HG03196 (cell line): ENCODE results near the gene IZUMO2.

Experiments
- ATAC-seq: cut with Tn5 transposase; IDR thresholded peaks from one replicate; pipeline ENCODE4 v1.9.1; 2021; ENCODE audit not compliant: unreplicated experiment

The IZUMO2 gene

DNA sequence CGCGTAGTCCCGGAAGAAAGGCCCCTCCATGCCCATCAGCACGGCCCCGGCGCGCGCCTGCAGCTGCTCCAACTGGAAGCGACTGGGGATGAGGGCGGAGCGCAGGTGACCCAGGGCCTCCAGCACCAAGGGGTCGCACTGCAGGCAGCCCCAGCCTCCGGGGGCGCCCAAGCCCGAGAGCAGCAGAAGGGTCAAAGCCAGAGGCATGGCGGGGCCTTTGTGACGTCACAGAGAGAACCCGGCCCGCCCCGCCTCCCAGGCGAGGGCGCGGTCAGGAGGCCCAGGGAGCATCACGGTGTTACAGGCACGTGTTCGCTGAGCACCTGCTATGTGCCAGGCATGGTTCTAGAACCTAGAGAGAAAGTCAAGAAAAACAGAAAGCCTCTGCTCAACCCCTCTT lies at the start of gene IZUMO2:
Gene IZUMO2 (minus strand): TSS at position 294 of the 400 bp plus-strand sequence. CDS start 87 bp downstream, at position 207.
- no peak for ATAC-seq

DNA sequence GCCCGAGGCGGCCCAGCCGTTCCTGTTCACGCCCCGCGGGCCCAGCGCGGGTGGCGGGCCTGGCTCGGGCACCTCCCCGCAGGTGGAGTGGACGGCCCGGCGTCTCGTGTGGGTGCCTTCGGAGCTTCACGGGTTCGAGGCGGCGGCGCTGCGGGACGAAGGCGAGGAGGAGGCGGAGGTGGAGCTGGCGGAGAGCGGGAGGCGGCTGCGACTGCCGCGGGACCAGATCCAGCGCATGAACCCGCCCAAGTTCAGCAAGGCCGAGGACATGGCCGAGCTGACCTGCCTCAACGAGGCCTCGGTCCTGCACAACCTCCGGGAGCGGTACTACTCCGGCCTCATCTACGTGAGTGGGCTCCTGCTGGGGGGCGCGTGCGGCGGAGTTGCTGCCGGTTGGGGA lies 47.3 kb upstream of the IZUMO2 start:
- no peak for ATAC-seq

DNA sequence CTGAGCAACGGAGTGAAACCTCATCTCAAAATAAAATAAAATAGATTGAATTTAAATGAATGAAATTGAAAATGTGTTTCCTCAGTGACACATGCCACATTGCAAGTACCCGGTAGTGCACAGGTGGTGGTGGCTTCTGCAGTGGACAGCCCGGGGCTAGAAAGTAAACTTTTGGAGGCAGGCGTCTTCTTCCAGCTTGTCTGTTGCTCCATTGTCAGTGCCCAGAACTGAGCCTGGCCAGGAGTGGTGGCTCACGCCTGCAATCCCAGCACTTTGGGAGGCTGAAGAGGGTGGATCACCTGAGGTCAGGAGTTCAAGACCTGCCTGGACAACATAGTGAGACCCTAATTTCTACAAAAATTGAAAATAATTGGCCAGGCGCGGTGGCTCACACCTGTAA lies 46.0 kb upstream of the IZUMO2 start:
- no peak for ATAC-seq

DNA sequence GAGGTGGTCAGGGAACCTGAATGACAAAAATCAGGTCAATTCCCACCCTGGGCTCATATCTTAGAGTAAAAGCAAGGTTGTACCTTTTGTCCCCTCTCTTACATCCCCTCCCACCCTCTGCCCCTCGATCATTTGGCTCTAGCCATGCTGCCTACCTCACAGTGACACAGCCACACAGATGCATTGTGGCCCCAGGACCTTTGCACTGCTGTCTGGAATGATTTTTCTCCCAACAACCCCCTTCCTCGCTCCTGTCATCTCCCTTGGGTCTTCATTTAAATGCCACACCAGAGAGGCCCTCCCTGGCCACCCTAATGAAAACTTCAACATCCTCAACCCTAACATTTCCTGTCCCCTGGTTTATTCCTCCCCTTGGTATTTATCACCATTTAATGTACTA lies 44.6 kb upstream of the IZUMO2 start:
- ATAC-seq: no peak

DNA sequence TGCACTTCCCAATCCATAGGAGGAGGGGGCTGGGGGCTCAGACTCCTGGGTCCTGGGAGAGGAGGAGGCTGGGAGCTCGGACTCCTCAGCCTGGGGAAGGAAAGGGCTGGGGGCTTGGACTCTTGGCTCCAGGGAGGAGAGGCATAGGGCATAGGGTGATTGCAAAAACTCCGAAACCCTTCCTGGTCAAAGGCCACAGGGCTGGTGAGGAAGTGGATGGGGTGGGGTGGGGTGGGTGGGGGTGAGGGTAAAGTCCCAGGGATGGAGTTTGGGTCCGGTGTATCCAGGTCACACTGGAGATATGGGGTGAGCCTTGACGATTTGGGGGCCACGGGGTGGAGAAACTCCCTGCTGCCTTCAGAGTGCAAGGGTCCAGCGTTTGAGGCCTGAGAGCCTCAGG lies 43.1 kb upstream of the IZUMO2 start:
- no peak for ATAC-seq

DNA sequence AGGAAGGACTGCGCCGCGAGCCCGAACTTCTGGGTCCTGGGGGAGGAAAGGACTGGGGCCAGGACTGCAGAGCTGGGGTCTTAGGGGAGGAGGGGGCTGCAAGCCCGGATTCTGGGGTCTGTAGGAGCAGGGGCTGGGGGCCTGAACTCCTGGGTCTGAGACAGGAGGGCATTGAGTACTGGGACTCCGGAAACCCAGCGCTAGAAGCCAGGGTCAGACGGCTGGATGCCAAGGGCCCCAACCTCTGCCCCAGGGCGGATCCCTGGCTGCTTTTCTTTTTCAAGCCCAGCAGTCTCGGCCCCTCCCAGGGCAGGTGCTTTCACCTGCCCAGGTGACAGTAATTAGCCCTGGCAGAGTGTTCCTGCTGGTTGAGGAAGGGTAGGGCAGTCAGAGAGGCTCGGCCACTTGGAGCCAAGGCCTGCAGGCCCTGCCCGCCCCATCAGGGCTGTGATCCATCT lies 42.6 kb upstream of the IZUMO2 start:
- no peak for ATAC-seq

DNA sequence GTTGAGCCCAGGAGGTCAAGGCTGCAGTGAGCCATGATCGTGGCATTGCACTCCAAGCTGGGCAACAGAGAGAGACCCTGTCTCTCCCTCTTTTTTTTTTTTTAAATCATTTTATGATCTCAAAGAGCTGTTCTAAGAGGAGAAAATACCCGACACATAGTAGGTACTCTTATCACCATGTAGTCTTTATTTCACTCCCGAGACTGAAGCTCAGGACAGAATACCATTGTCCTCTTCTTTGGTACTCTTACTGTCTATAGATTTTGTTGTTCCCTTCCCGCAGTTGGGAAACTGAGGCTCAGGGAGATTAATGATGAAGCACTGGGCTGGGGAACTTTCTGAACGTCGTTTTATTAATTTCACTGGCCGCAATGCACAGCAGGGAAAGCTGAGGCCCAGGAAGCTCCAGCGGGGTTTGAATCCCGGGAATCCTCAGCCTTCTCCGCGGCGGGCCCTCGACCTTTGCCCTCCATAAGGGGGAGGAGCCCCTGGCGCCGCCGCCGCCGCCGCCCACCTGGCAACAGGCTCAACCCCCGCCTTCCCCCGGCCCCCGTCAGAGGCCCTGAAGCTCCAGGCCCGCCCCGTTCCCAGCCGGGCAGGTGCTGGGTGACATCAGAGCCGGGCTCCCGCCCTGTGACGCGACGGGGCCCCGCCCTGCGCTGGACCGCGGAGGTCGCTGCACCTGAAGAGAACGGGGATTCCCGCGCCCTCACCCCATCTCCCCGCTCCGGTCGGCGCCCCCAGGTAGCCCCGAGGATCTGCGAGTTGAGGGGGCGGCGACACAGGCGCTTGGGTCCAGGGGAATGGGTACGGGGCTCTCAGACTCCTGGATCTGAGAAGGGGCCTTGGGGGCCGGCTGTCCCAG lies 42.0 kb upstream of the IZUMO2 start:
- ATAC-seq: no peak

DNA sequence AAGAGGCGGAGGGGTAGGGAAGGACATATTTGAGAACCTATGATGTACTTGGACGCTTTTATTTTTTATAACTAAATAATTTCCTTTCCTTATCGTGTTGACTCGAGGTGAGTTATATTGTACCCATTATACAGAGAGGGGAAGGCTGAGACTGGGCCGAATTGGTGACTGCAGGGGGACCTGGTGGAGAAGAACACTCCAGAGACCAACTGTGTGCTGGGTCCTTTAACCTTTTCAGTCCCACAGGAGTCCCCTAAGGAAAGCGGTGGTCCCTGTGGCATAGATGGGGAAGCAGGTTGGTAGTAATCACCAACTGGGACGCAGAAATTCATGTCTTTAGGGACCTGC lies 41.0 kb upstream of the IZUMO2 start:
- ATAC-seq: no peak

DNA sequence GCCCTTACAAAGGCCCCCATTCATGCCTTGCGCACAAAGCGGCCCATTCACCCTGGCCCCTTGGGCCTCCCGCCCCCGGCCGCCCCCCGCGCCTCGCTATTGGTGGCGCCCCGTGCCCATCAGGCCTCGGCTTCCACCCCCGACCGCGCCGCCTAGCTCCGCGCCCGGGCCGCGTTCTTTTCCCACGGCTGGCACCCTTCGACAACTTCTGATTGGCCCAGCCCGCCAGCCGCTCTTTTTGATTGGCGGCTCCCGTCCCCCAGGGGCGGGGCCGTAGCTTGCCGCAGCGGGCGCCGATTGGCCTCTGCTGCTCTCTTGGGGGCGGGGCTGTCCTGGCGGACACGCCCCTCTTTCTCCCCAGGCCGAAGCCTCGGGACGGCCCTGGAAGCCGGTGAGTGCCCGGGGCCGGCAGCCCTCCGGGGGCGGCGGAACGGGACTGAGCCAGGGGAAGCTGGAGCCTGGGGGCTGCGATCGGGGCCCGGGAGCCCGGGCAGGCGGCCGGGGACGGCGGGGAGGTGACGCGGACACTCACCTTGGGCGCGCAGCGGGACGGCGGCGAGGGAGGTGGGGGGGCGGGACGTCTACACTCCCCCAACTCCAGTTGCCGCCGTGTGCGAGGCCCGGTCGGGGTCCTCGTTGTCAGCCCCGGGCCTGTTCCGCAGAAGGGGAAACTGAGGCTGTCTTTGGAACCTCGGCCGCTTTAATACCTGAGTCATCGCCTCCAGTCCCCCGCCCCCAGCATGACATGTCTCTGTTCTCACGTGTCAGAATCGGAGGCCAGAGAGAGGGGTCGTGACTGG lies 40.4 kb upstream of the IZUMO2 start, which contains the start of gene MYH14:
Gene MYH14 (plus strand): TSS at position 342 of the 800 bp plus-strand sequence. CDS start 6,744 bp downstream, outside the sequence.
- no peak for ATAC-seq

DNA sequence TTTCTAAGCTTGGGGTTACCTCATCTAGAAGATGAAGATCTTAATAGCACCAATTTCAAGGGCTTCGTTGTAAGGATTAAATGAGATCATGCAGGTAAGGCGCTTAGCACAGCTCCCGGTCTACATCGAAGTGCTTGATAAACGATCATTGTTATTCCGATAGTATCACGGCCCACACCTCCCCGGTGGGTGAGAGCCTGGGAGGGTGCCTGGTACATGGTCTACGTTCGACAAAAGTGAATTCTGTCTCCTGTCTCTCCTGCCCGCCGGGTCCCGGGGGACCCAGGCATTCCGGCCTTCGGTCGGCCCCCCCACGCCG lies 39.8 kb upstream of the IZUMO2 start:
- ATAC-seq: no peak

DNA sequence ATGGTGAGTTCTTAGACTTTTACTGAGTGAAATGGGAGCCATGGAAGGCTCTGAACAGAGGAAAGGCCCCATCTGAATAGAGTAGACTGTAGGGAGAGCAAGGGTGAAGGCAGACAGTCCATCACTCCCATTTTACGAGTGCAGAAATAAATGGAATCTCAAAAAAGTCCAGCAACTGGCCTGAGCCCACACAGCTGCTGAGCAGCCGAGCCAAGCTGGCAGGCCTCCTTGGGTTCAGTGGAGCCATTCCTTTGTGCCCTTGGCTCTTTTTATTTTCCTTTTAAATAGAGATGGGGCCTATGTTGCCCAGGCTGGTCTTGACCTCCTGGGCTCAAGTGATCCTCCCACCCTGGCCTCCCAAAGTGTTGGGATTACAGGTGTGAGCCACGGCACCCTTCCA lies 39.3 kb upstream of the IZUMO2 start:
- no peak for ATAC-seq

DNA sequence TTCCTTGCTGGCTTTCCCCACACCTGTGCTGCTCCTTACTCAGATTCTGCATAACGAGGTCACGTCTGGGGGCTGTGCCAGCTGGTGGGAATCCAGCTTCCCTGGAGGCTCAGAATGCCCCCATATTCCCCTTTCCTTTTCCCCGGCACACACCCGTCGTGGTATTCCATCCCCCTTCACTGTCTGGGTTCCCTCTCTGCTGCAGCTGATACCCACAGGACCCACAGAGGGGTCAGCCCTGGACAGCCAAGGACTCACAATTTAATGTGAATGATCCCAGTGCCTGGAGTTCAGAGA lies 36.1 kb upstream of the IZUMO2 start:
- no peak for ATAC-seq

DNA sequence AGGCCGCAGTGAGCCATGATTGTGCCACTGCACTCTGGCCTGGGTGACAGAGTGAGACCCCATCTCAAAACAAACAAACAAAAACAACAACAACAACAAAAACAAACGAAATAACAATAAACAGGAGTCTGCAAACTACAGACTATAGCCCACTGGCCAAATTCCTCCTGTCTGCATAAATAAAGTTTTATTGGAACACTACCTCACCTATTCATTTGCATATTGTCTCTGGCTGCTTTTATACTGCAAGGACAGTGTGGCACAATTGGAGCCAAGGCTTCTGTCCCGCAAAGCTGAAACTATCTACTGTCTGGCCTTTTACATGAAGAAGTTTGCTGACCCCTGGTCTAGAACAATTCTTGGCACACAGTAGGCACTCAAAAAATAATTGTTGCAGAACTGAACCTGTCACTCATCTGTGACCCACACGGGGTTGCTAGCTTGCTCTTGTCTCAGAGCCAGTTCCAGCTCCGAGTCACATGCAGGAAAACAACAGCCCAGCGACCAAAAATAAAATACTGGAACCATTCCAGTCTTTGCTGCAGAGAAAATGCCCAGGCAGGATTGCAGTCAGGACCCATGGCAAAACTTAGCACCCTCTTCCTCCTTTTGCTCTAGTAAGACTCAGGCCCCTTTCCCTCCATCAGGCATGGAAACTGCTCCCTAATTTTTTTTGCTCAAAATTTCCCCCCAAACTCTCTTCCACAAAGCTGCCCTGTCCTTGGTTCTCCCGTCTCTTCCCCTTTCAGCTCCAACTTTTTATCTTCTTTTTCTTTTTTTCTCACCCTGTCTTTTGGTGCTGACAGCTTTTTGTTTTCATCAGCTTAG lies 35.6 kb upstream of the IZUMO2 start:
- no peak for ATAC-seq

DNA sequence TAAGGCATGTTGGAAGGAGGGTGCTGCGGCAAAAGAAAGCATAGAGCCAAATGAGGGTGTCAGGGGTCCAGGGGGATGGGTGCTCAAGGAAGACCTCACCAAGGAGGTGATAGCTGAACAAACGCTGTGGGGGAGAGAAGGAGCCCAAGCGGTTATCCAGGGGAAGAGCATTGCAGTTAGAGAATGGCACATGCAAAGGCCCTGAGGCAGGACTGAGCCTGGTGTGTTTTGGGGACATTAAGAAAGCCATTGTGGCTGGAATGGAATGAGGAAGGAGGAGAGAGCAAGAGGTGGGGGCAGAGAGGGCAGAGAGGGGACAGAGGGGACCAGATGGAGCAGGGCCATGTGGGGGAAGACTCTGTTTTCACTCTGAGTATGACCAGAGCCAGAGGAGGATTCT lies 34.3 kb upstream of the IZUMO2 start:
- ATAC-seq: no peak

DNA sequence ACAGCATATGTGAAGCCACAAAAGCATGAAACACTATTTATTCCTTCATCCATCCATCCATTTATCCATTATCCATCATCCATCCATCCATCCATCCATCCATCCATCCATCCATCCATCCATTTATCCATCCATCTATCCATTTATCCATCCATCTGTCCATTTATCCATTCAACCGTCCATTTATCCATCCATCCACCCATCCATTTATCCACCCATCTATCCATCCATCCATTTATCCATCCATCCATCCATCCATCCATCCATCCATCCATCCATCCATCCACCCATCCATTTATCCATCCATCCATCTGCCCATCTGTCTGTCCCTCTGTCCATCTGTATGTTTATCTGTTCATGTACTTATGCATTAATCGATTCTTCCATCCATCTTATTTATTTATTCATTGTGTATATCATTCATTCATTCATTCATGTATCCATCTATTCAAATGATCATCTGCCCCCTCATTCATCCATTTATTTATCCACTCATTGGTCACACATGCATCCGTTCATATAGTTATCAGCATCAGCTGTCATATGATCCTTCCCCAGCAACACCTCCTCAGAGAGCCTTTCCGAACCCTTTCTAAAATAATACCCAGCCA lies 33.3 kb upstream of the IZUMO2 start:
- no peak for ATAC-seq

DNA sequence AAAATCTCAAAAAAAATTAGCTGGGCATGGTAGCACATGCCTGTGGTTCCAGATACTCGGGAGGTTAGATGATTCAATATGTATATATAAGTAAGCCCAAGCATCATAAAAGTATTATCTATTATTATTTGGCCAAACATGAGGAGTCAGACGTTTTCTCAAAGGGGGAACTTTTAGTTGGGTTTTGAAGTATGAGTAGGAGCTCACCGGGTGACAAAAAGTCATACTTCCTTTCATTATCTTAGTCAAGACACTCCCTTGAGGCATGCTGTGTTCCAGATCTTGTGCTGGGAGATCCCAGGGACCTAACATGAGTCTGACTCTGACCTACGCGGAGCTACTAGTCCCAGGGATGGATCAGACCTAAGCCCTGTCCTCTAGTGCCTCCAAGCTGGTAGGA lies 32.1 kb upstream of the IZUMO2 start:
- ATAC-seq: no peak

DNA sequence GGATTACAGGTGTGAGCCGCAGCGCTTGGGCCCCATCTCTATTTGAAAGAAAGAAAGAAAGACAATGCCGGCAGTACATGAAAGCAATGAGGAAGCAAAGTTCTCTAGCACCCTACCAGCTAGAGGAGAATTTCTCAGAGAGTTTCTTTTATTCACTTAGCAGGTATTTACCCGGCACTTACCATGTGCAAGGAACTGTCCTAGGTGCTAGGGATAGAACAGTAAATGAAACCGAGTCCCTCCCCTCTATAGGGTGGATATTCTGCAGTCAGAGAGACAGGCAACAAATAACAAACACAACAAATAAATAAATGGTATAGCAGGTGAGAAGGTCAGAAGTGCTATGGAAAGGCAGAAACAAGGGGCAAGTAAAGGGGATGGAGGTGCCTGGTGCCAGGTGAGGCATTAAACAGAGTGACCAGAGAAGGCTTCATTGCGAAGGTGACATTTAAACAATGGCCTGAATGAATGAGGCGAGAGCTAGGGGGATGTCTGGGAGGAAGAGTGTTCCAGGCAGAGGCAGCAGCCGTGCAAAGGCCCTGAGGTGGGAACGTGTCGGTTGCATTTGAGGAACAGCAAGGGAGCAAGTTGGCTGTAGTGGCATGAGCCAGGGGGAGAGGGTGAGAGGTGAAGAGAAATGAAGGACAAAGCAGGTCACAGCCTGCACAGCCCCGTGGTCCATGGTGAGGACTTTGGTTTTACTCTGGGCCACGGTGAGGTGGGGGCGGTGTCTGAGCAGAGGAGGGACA lies 29.6 kb upstream of the IZUMO2 start:
- no peak for ATAC-seq

DNA sequence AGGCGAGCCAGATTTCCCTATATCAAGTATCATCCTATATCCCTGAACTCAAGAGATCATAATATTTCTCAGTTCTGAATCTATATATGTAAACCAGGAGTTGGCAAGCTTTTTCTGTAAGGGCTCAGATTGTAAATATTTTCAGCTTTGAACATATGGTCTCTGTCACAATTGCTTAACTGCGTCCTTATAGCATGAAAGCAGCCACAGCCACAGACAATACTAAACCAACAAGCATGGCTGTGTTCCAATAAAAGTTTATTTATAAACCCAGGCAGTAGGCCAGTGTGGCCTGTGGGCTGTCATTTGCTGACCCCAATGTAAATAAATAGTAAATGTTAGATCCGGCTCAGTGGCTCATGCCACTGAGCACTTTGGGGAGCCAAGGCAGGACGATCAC lies 28.1 kb upstream of the IZUMO2 start:
- no peak for ATAC-seq

DNA sequence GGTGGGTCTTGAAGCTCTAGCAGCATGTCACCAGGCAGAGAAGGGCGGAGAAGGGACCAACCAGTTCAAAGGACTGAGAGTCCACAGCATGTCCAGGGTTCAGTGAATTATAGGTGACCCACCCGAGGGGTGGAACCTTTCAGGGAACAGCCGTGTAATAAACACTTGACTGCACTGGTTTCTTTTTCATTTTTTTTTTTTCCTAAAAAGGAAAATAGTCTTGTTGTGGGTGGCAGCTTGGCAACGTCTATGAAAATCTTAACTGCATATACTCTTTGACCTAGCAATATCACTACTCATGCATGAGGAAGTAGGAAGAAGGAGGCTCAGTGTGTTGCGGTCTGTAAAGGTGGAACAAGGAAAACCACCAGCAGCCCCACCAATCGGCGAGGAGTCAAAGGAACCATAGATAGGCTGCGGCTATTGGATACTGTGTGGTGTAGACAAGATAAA lies 27.4 kb upstream of the IZUMO2 start:
- ATAC-seq: no peak

DNA sequence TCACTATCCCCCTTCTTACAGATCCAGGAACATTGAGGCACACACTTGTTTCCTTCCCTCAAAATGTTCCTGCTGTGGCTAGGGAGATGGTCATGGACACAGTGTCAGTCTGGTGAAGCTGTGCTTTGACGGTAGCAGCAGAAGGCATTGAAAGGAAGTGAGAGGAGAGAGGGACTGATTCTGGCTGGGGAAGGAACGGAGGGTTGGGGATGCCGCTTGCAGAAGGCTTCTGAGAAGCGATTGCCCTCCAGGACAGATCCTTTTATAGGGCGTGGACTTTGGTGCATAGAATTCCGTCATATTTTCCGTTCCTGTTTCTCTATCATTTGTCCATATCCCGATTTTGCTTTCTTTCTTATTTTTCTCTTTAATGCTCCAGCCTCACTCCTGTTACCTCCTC lies 26.2 kb upstream of the IZUMO2 start:
- ATAC-seq: no peak
